ENCODE results near the gene GALNT12.

GALNT12 gene

DNA sequence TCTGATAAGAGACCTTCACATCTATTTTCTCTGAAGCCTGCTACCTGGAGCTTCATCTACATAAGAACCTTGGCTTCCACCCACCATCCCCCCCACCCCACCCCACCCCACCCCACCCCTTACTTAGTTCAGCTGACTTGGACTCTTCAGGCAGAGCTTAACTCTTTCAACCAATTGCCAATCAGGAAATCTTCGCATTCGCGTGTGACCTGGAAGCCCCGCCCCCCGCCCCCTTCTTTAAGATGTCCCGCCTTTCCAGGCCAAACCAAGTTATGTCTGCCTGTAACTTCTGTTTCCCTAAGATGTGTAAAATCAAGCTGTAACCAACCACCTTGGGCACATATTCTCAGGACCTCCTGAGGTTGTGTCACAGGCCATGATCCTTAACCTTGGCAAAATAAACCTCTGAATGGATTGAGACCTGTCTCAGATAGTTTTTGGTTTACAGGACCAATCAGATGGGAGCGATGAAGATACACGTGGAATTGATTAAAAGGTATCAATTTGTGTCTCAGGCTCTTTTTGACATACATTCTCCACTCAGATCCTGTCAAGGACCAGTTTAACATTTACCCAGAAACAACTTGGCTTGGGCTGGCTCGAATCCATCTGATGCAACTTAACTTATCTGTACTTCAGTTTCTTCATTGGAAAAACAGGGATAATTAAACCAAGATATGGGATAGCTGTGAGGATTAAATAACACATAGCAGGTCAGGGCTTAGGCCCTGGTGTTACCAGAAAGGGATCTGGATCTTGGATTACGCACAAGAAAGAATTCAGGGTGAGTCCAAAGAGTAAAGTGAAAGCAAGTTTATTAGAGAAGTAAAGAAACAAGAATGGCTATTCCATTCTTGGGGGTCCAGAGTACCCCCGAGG, 43.6 kb downstream of the GALNT12 start:
- TF ChIP-seq, protein P1, sequence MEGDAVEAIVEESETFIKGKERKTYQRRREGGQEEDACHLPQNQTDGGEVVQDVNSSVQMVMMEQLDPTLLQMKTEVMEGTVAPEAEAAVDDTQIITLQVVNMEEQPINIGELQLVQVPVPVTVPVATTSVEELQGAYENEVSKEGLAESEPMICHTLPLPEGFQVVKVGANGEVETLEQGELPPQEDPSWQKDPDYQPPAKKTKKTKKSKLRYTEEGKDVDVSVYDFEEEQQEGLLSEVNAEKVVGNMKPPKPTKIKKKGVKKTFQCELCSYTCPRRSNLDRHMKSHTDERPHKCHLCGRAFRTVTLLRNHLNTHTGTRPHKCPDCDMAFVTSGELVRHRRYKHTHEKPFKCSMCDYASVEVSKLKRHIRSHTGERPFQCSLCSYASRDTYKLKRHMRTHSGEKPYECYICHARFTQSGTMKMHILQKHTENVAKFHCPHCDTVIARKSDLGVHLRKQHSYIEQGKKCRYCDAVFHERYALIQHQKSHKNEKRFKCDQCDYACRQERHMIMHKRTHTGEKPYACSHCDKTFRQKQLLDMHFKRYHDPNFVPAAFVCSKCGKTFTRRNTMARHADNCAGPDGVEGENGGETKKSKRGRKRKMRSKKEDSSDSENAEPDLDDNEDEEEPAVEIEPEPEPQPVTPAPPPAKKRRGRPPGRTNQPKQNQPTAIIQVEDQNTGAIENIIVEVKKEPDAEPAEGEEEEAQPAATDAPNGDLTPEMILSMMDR (IDR thresholded peaks at IDR 0.05; ENCODE audit: control extremely low read depth, extremely low read depth, low read depth, missing control alignments), result no peak
- ChIA-PET POLR2A (no interaction called here), CTCF (interaction anchor here (4.5 to 6.1 kb wide), 2 partner anchors 125 to 147 kb away, joined by 24 to 44 read pairs; no protein-coding TSS in a partner anchor)
- no peak for DNase-seq (ENCODE audit: extremely low spot score)

DNA sequence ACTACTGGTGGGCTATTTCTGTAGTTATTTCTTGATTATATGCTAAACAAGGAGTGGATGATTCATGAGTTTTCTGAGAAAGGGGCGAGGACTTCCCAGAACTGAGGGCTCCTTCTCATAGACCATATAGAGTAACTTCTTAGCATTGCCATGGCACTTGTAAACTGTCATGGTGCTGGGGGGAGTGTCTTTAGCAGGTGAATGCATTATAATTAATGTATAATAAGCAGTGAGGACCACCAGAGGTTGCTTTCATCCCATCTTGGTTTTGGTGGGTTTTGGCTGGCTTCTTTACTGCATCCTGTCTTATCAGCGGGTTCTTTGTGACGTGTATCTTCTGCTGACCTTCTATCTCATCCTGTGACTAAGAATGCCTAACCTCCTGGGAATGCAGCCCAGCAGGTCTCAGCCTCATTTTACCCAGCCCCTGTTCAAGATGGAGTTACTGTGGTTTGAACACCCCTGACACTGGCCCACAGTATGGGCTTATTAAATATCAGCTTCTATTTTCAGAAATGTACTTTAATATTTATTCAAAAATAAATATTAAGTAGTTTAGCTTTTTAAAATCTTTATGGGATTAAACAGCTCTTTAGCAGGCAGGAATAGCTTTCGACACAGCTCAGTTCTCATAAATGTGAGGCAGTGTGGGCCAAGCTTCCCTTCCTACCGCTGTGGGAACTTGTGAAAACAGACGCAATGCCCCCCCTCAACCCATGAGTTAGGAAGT, 44.4 kb downstream of the GALNT12 start:
- CTCF ChIA-PET, result interaction anchor here (0.8 to 6.1 kb wide), 4 partner anchors 122 to 291 kb away, joined by 3 to 24 read pairs (median 3); no protein-coding TSS in a partner anchor
- TF ChIP-seq, protein P1 (IDR thresholded peaks at IDR 0.05; ENCODE audit: control extremely low read depth, extremely low read depth, low read depth, missing control alignments), result no peak
- DNase-seq (ENCODE audit: extremely low spot score), result no peak
- POLR2A ChIA-PET, result no interaction called here

DNA sequence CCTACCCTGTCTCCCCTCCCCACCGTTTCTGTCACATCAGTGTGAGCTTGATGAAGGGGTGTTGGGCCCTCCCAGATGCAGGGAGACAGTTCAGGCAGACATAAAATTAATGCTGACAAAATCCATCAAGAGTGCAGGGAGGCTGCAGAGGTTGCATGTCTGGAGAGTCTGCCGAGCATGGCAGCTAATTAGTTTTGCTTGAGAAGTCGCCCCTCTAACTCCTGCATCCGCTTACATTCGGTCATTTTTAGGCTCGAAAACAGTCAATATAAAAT, 44.9 kb downstream of the GALNT12 start:
- TF ChIP-seq, protein P1 (IDR thresholded peaks at IDR 0.05; ENCODE audit: control extremely low read depth, extremely low read depth, low read depth, missing control alignments), result no peak
- ChIA-PET CTCF (interaction anchor here (0.8 to 6.1 kb wide), 4 partner anchors 121 to 290 kb away, joined by 3 to 24 read pairs (median 3); no protein-coding TSS in a partner anchor), POLR2A (no interaction called here)
- DNase-seq (ENCODE audit: extremely low spot score), result no peak

- POLR2A ChIA-PET, result no interaction called here
- TF ChIP-seq, protein P1 (IDR thresholded peaks at IDR 0.05; ENCODE audit: control extremely low read depth, extremely low read depth, low read depth, missing control alignments), result no peak
- CTCF ChIA-PET, result interaction anchor here (0.8 kb wide), 1 partner anchor 121 kb away, joined by 3 read pairs; no protein-coding TSS in a partner anchor
- no peak for DNase-seq (ENCODE audit: extremely low spot score)
Measured at GRCh38 chr9:98852961-98853360, 45.5 kb downstream of the GALNT12 start.

DNA sequence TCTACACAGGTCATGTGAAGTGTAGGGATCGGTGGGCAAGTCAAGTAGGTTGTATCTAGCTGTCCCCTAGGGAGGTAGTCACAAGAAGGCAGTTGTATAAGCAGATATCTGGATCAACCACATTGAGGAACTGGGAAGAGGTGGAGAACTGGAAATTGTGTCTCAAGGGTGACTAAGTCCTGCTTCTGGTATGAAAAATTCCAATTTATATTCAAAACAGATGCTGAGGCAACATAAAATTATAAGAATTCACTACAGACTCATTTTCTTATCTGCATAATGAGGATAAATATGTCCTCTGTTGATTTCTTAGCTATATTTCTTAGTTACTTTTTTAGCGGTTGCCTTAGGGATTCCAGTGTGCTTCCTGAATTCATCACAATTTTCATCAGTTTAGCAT, 46.8 kb downstream of the GALNT12 start:
- DNase-seq (ENCODE audit: extremely low spot score), result no peak
- CTCF ChIA-PET, result interaction anchor here (0.8 to 1.0 kb wide), 2 partner anchors 8 to 78 kb away, joined by 3 to 5 read pairs; no protein-coding TSS in a partner anchor

GRCh38 chr9:98855592-98855991, 48.1 kb downstream of the GALNT12 start:
- ChIA-PET CTCF (no interaction called here), POLR2A (no interaction called here)
- no peak for DNase-seq (ENCODE audit: extremely low spot score)
- TF ChIP-seq, protein P1 (IDR thresholded peaks at IDR 0.05; ENCODE audit: control extremely low read depth, extremely low read depth, low read depth, missing control alignments), result no peak

More for the DNA sequence above, 46.8 kb downstream of the GALNT12 start:
- TF ChIP-seq, protein P1 (IDR thresholded peaks at IDR 0.05; ENCODE audit: control extremely low read depth, extremely low read depth, low read depth, missing control alignments), result no peak
- POLR2A ChIA-PET, result no interaction called here

Measured in GM10248 (cell line).